ENCODE results near the gene MAGEB18. TPM values are rescaled to one million over a fixed set of nuclear protein-coding genes. Genes with fewer than 3 reads are reported as not detected.

The MAGEB18 gene
- total RNA-seq = not detected in 2 replicates

DNA sequence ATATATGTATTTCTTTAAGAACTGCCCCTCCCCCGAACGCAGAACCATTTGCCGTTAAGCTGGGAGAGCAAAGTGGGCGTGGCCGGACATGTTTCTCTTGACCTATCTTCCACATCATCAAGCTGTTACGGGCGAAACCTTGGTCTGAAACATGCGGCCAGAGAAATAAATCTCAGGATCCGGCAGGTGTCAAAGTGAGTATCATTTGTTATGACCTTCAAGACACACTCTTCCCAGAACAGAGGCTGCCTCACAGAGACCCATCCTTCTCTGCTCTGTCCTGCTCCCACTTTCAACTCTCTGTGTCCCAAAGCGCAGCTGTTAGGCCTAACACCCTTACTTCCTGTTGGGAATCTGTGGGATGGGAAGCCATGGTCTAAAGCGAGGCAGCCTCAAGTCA lies at the start of gene MAGEB18:
MAGEB18 (plus strand) TSS at position 70 of the 400 bp plus-strand sequence. CDS start 643 bp downstream, outside the sequence.

DNA sequence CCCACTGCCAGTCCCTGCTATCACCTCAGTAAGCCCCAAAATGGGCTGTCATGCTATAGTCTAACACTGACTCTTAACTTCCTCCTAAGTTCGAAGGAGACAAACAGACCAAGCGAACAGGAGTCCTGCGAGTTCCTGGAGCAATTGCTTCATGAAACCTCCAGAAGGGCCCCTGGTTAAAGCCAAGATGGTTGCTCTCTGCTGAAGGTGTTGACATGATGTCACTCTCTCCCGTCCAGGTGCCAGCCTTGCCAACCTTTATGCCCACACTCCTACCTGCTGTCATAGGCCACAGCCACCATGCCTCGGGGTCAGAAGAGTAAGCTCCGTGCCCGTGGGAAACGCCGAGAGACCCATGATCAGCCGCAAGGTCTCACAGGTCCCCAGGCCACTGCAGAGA lies 22.2 kb downstream of the MAGEB18 start, which contains the start of gene MAGEB6B:
MAGEB6B (plus strand) TSS at position 301 of the 400 bp plus-strand sequence; CDS start at position 301, 0 bp downstream.

Other genes starting within 250 kb of the MAGEB18 start
- not detected in 2 replicates for gene MAGEB6B, start 22.3 kb downstream of the MAGEB18 start, total RNA-seq
- gene MAGEB6, start 54.1 kb downstream of the MAGEB18 start, total RNA-seq = not detected in 2 replicates
- gene MAGEB5, start 77.8 kb downstream of the MAGEB18 start, total RNA-seq = not detected in 2 replicates

All from cardiac ventricle fibroblast (primary cell).